Trophoblast cell (in vitro differentiated cells and primary cell): ENCODE results near the gene FRMD4A.

Experiments used
- DNase-seq, 2 donors: peaks; one replicate each; pipeline ENCODE4 v3.0.0-alpha.2; 2016
- H2AFZ ChIP-seq: 2 replicates; pipeline ENCODE4 v1.6.1; 2013; ENCODE audit warnings: low read length, moderate library complexity, mild to moderate bottlenecking; ENCODE audit not compliant: insufficient read depth, poor library complexity
- H2AK5ac ChIP-seq: 2 replicates; pipeline ENCODE4 v1.6.1; 2013; ENCODE audit warnings: mild to moderate bottlenecking, low read length
- H2BK120ac ChIP-seq: 2 replicates; pipeline ENCODE4 v1.6.1; 2013; ENCODE audit warnings: low read length, mild to moderate bottlenecking, moderate library complexity; ENCODE audit not compliant: insufficient read depth, poor library complexity
- H2BK12ac ChIP-seq: 2 replicates; pipeline ENCODE4 v1.6.1; 2013; ENCODE audit warnings: mild to moderate bottlenecking, low read length, moderate library complexity
- H2BK5ac ChIP-seq: 2 replicates; pipeline ENCODE4 v1.6.1; 2013; ENCODE audit warnings: low read length, low read depth, moderate library complexity, mild to moderate bottlenecking; ENCODE audit not compliant: poor library complexity
- H3K14ac ChIP-seq: 2 replicates; pipeline ENCODE4 v1.6.1; 2013; ENCODE audit warnings: mild to moderate bottlenecking, low read length
- H3K18ac ChIP-seq: 2 replicates; pipeline ENCODE4 v1.6.1; 2013; ENCODE audit warnings: mild to moderate bottlenecking, low read length
- H3K23ac ChIP-seq: 2 replicates; pipeline ENCODE4 v1.6.1; 2013; ENCODE audit warnings: low read length
- H3K27ac ChIP-seq: 2 replicates; pipeline ENCODE4 v1.5.1; 2013; ENCODE audit warnings: low read depth, mild to moderate bottlenecking, inconsistent platforms, low read length, moderate library complexity
- H3K27me3 ChIP-seq: 2 replicates; pipeline ENCODE4 v1.6.1; 2013; ENCODE audit warnings: inconsistent platforms, mild to moderate bottlenecking, low read length, moderate library complexity; ENCODE audit not compliant: insufficient read depth
- H3K36me3 ChIP-seq, 2 experiments: 1 replicate in 1 of 2; 2 replicates in 1 of 2; pipeline ENCODE4 v1.6.1; 2013; ENCODE audit warnings: low read length in 2 of 2, mild to moderate bottlenecking in 2 of 2, moderate library complexity in 1 of 2; ENCODE audit not compliant: insufficient read depth in 2 of 2, control insufficient read depth in 1 of 2
- H3K4ac ChIP-seq: 2 replicates; pipeline ENCODE4 v1.6.1; 2013; ENCODE audit warnings: low read depth, mild to moderate bottlenecking, low read length, moderate library complexity
- H3K4me1 ChIP-seq, 2 experiments: 1 replicate in 1 of 2; 2 replicates in 1 of 2; pipeline ENCODE4 v1.6.1; 2013; ENCODE audit warnings: low read length in 2 of 2, mild to moderate bottlenecking in 2 of 2, moderate library complexity in 1 of 2; ENCODE audit not compliant: insufficient read depth in 2 of 2, control insufficient read depth in 1 of 2
- H3K4me2 ChIP-seq: 2 replicates; pipeline ENCODE4 v1.6.1; 2013; ENCODE audit warnings: inconsistent platforms, mild to moderate bottlenecking, low read length, moderate library complexity
- H3K4me3 ChIP-seq: 2 replicates; pipeline ENCODE4 v1.5.1; 2013; ENCODE audit warnings: mild to moderate bottlenecking, low read depth, low read length, inconsistent platforms
- H3K79me1 ChIP-seq: one replicate; pipeline ENCODE4 v1.6.1; 2013; ENCODE audit warnings: low read length
- H3K79me2 ChIP-seq: 2 replicates; pipeline ENCODE4 v1.6.1; 2013; ENCODE audit warnings: low read length, mild to moderate bottlenecking; ENCODE audit not compliant: control insufficient read depth, insufficient read depth, poor library complexity
- H3K9ac ChIP-seq: 2 replicates; pipeline ENCODE4 v1.6.1; 2013; ENCODE audit warnings: mild to moderate bottlenecking, low read length
- H3K9me3 ChIP-seq: 2 replicates; pipeline ENCODE4 v1.6.1; 2013; ENCODE audit warnings: low read depth, mild to moderate bottlenecking, control low read depth, inconsistent platforms, low read length; ENCODE audit not compliant: insufficient read depth
- H4K12ac ChIP-seq: 2 replicates; pipeline ENCODE4 v1.6.1; 2013; ENCODE audit warnings: low read depth, mild to moderate bottlenecking, low read length, moderate library complexity
- H4K8ac ChIP-seq: 2 replicates; pipeline ENCODE4 v1.6.1; 2013; ENCODE audit warnings: low read depth, mild to moderate bottlenecking, low read length, moderate library complexity
- H4K91ac ChIP-seq: one replicate; pipeline ENCODE4 v1.6.1; 2013; ENCODE audit warnings: low read depth, mild to moderate bottlenecking, low read length, moderate library complexity
- WGBS: extraction: QIAGEN DNeasy Blood & Tissue Kit; methylation state at CpG from one replicate; pipeline ENCODE4 v1.1.7; 2013; ENCODE audit warnings: missing lambda C conversion rate; ENCODE audit not compliant: insufficient read length, insufficient coverage; ENCODE audit errors: extremely low coverage; 5-methylcytosine and 5-hydroxymethylcytosine counted together

FRMD4A gene

DNA sequence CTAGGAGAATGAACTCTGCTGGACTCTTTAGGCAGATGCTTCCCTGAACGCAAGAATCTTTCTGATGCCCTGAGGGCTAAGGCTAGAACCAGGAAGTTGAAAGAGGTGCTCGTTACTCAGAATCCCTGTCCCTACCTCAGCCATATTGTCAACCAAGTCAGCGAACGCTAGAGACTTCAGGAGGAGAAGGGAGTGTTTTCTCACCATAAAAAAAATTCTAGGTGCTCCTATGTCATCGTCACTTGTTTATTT is 384.6 kb downstream of the FRMD4A start:
- Histone ChIP-seq H3K4ac (no peak overlapping the region), H3K4me2 (no peak overlapping the region), H2AK5ac (no peak overlapping the region), H3K36me3 (no peaks in the 10 kb centered on the region), H2BK12ac (no peak overlapping the region), H3K23ac (no peak overlapping the region), H3K27ac (peak overlapping the region; percentile 15), H2BK5ac (no peak overlapping the region), H3K14ac (no peak overlapping the region), H3K9ac (no peak overlapping the region), H4K8ac (no peak overlapping the region), H3K4me1 (peaks cover 7 to 13% of the 10 kb centered on the region in 2 experiments), H3K18ac (no peak overlapping the region), H3K4me3 (no peak overlapping the region), H3K9me3 (no peaks in the 10 kb centered on the region), H2AFZ (no peak overlapping the region), H3K79me1 (peaks cover 3% of the 10 kb centered on the region), H3K27me3 (no peaks in the 10 kb centered on the region), H2BK120ac (no peak overlapping the region), H4K91ac (no peak overlapping the region), H3K79me2 (no peaks in the 10 kb centered on the region), H4K12ac (no peak overlapping the region)
- no CpG with 5 or more reads among the region's 5 CpGs for WGBS
- DNase-seq: peak; percentile 27 to 86

DNA sequence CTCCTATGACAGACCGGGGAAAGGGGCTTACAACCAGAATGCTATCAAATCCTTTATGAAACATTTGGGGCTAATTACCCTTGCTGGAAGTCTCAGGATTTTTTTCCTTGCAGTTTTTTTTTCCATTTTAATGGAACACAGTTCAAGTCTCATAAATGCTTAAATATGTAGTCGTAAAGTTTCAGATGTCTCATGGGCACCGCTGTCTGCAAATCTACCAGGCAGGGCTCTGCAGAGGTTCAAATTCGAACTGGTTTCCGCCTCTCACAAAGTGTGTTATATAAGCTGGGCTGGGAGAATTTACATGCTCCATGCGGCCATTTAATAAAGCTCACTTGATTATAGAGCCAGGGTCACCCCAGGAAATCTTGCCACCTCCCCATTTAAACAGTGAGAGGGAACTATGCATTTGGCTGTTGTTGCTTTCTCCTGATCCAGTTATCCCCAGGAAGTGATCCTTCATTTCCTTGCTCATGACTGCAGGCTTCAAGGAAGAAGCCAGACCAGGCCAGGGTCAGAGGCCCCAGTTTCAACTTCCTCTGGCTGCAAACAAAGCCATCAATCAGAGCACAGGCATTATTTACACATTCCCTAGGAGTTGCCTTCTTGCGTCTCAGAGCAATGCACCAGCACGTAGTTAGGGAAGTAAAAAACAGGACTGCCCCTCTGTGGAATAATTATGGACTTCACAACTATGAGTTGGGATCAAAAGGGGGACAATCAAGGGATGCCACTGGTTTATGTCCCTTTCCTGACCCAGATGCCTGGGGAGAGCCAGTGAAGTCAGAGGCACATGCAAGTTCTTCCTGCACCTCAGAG is 385.1 kb downstream of the FRMD4A start:
- Histone ChIP-seq H4K8ac (peak overlapping the region; percentile 62), H3K4ac (no peak overlapping the region), H3K4me3 (no peak overlapping the region), H2BK120ac (peak overlapping the region; percentile 50), H2AFZ (peak overlapping the region; percentile 57), H3K18ac (no peak overlapping the region), H3K79me2 (no peaks in the 10 kb centered on the region), H3K4me1 (peaks cover 7 to 13% of the 10 kb centered on the region in 2 experiments), H3K23ac (no peak overlapping the region), H3K14ac (no peak overlapping the region), H2AK5ac (no peak overlapping the region), H3K27ac (peak overlapping the region; percentile 39), H3K27me3 (no peaks in the 10 kb centered on the region), H3K79me1 (peaks cover 3% of the 10 kb centered on the region), H2BK12ac (no peak overlapping the region), H4K91ac (no peak overlapping the region), H3K9ac (no peak overlapping the region), H2BK5ac (no peak overlapping the region), H4K12ac (no peak overlapping the region), H3K9me3 (no peaks in the 10 kb centered on the region), H3K4me2 (no peak overlapping the region), H3K36me3 (no peaks in the 10 kb centered on the region)
- DNase-seq: no peak
- WGBS: no CpG with 5 or more reads among the region's 8 CpGs

DNA sequence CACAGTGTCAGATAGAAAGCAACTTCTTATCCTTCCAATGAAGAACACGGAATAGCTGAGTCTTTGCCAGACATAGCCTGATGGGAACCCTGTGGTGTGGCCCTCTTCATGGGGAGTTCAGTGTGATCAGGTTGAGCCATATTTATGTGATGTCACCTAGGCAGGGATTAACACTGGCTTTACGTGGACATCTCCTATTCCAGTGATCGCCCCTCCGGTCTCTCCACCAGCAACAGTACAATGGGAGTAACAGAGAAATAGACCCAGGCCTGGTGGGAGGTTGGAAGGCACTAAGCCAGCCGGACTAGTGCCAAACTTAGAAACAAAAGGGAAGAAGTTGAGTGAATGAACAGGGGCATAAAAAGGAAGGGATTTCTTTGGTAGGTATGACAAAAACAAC is 385.9 kb downstream of the FRMD4A start:
- WGBS: no CpG with 5 or more reads among the region's 5 CpGs

DNA sequence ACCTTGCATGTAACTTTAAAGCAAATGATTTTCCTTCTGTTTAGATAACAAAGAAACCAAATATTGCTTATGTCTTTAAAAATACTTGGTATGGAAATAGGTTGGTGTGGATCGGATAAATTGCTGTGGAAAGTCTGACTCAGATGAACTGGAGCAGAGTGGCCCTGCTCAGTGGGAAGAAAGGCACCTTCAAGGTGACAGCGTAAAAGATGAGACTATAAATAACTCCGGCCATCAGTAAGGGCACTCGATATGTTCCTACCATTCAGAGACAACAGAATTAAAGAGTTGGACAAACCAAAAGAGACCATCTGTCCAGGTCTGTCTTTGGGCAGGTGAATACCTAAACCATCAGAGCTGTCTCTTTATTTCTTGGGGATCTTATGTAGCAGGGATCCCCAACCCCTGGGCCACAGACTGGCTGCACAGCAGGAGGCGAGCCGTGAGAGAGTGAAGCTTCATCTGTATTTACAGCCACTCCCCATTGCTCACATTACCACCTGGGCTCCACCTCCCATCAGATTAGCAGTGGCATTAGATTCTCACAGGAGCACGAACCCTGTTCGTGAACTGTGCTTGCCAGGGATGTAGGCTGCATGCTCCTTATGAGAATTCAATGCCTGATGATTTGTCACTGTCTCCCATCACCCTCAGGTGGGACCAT is 386.9 kb downstream of the FRMD4A start:
- Histone ChIP-seq H3K79me1 (peaks cover 3% of the 10 kb centered on the region), H2BK5ac (no peak overlapping the region), H3K4me3 (no peak overlapping the region), H4K91ac (no peak overlapping the region), H3K79me2 (no peaks in the 10 kb centered on the region), H3K27me3 (no peaks in the 10 kb centered on the region), H2BK12ac (no peak overlapping the region), H3K4ac (no peak overlapping the region), H3K4me1 (peaks cover 7 to 13% of the 10 kb centered on the region in 2 experiments), H3K23ac (no peak overlapping the region), H3K18ac (no peak overlapping the region), H3K9me3 (no peaks in the 10 kb centered on the region), H2AFZ (no peak overlapping the region), H2BK120ac (no peak overlapping the region), H4K8ac (no peak overlapping the region), H3K36me3 (no peaks in the 10 kb centered on the region), H3K9ac (no peak overlapping the region), H3K4me2 (no peak overlapping the region), H3K14ac (no peak overlapping the region), H2AK5ac (no peak overlapping the region), H3K27ac (no peak overlapping the region), H4K12ac (no peak overlapping the region)
- no peak for DNase-seq
- no CpG with 5 or more reads among the region's 8 CpGs for WGBS

More for the DNA sequence above, 385.9 kb downstream of the FRMD4A start:
- H3K36me3 ChIP-seq: no peaks in the 10 kb centered on the region
- peaks cover 3% of the 10 kb centered on the region for H3K79me1 ChIP-seq
- no peak overlapping the region for H2AK5ac ChIP-seq
- H4K12ac ChIP-seq: no peak overlapping the region
- H3K23ac ChIP-seq: no peak overlapping the region
- no peak overlapping the region for H2AFZ ChIP-seq
- H2BK5ac ChIP-seq: no peak overlapping the region
- H3K4ac ChIP-seq: no peak overlapping the region
- no peak overlapping the region for H3K4me3 ChIP-seq
- no peak overlapping the region for H4K91ac ChIP-seq
- no peak overlapping the region for H2BK120ac ChIP-seq
- no peak overlapping the region for H3K18ac ChIP-seq
- H3K9me3 ChIP-seq: no peaks in the 10 kb centered on the region
- peak overlapping the region; percentile 25 for H2BK12ac ChIP-seq
- no peak overlapping the region for H3K4me2 ChIP-seq
- H3K27me3 ChIP-seq: no peaks in the 10 kb centered on the region
- peaks cover 7 to 13% of the 10 kb centered on the region in 2 experiments for H3K4me1 ChIP-seq
- H3K9ac ChIP-seq: no peak overlapping the region
- H4K8ac ChIP-seq: no peak overlapping the region
- DNase-seq: no peak
- no peaks in the 10 kb centered on the region for H3K79me2 ChIP-seq
- no peak overlapping the region for H3K14ac ChIP-seq
- no peak overlapping the region for H3K27ac ChIP-seq
